GM12878 (cell line): ENCODE results near the gene BEAN1. TPM values are rescaled to one million over a fixed set of nuclear protein-coding genes. Genes with fewer than 3 reads are reported as not detected.
"Not testable (repeated sequence)": the region's sequence is repeated elsewhere in the genome, so short reads cannot be mapped to it uniquely, and the experiment has no call there.

ENCODE experiments used
- ATAC-seq: fragments of 200-7000 bp; cut with Tn5 transposase; 3 replicates; pipeline ENCODE4 v1.9.1; 2020; ENCODE audit warnings: mild to moderate bottlenecking, moderate library complexity
- BruUV-seq: library from RNA; stranded (reverse); fragments of 400-500 nt; replicated peaks from 2 replicates; lab custom pipeline; 2021; lab: Mats Ljungman, UMichigan
- CTCF ChIA-PET: fragments of 300-600 bp; sonication (Branson Sonifier 250); formaldehyde crosslinking; extraction: SDS; loops from one replicate; lab custom pipeline; 2021; ENCODE audit warnings: inconsistent platforms; lab: Yijun Ruan, JAX
- POLR2A ChIA-PET: fragments of 350-600 bp; formaldehyde crosslinking; extraction: SDS; loops from one replicate; lab custom pipeline; 2021; ENCODE audit warnings: inconsistent platforms; lab: Charles Lee
- RAD21 ChIA-PET: fragments of 300-600 bp; sonication (Branson Sonifier 250); formaldehyde crosslinking; loops from one replicate; lab custom pipeline; 2023; ENCODE audit warnings: antibody characterized with exemption; ENCODE audit not compliant: unreplicated experiment; lab: Charles Lee
- SMC1A ChIA-PET: fragments of 300-600 bp; sonication (Branson Sonifier 250); formaldehyde crosslinking; loops from one replicate; lab custom pipeline; 2023; ENCODE audit not compliant: unreplicated experiment, uncharacterized antibody; lab: Charles Lee
- DNase-seq: peaks from one replicate; pipeline ENCODE4 v3.0.0-alpha.2; 2011; ENCODE audit warnings: low read depth, low spot score
- FAIRE-seq: peaks from 3 replicates; lab custom pipeline; 2011; peaks lifted over from hg19 to GRCh38; lab: Jason Lieb, UNC
- H2AFZ ChIP-seq: 2 replicates; pipeline ENCODE4 v1.6.0; 2011; ENCODE audit warnings: low read depth, low read length, control low read depth; ENCODE audit not compliant: control insufficient read depth
- H3K27ac ChIP-seq: 2 replicates; pipeline ENCODE4 v1.5.1; 2011; ENCODE audit warnings: control low read depth; ENCODE audit not compliant: control insufficient read depth, insufficient read depth
- H3K27me3 ChIP-seq, 2 experiments: replicated peaks in 1 of 2; 2 replicates each; pipeline versions ENCODE4 v1.6.0 to v1.6.1; 2011; ENCODE audit warnings: low read length in 1 of 2; ENCODE audit not compliant: control insufficient read depth in 2 of 2, insufficient read depth in 2 of 2
- H3K36me3 ChIP-seq, 2 experiments: 2 replicates each; pipeline ENCODE4 v1.5.1; 2011; ENCODE audit warnings: low read length in 1 of 2; ENCODE audit not compliant: control insufficient read depth in 2 of 2, insufficient read depth in 2 of 2
- H3K4me1 ChIP-seq: 2 replicates; pipeline ENCODE4 v1.6.1; 2011; ENCODE audit warnings: mild to moderate bottlenecking, low read length, moderate library complexity, mixed read lengths; ENCODE audit not compliant: control insufficient read depth, insufficient read depth
- H3K4me2 ChIP-seq: 2 replicates; pipeline ENCODE4 v1.6.0; 2011; ENCODE audit warnings: control low read depth; ENCODE audit not compliant: control insufficient read depth, insufficient read depth
- H3K4me3 ChIP-seq: fragments of 200-600 bp; sonication (generic); 2 replicates; pipeline ENCODE4 v1.5.1; 2016
- H3K79me2 ChIP-seq: 2 replicates; pipeline ENCODE4 v1.6.0; 2011; ENCODE audit warnings: low read length; ENCODE audit not compliant: control insufficient read depth, insufficient read depth
- H3K9ac ChIP-seq: 2 replicates; pipeline ENCODE4 v1.8.0; 2011; ENCODE audit warnings: low read length, control low read depth, mixed read lengths; ENCODE audit not compliant: control insufficient read depth, insufficient read depth
- H3K9me3 ChIP-seq: replicated peaks from 3 replicates; pipeline ENCODE4 v1.5.1; 2011; ENCODE audit warnings: mild to moderate bottlenecking, low read length; ENCODE audit not compliant: control insufficient read depth, insufficient read depth
- H4K20me1 ChIP-seq: 2 replicates; pipeline ENCODE4 v1.6.0; 2011; ENCODE audit not compliant: control insufficient read depth, insufficient read depth
- CEBPB ChIP-seq, 2 experiments: fragments of 150-350 bp in 1 of 2; IDR thresholded peaks; 2 replicates each; pipeline ENCODE4 v1.6.1; 2012 to 2014; ENCODE audit warnings: low read depth in 2 of 2, low read length in 2 of 2, borderline replicate concordance in 1 of 2, inconsistent platforms in 1 of 2
- CHD4 ChIP-seq: fragments of 200-600 bp; sonication (generic); IDR thresholded peaks from 2 replicates; pipeline ENCODE4 v1.6.1; 2016; ENCODE audit warnings: mild to moderate bottlenecking
- MXI1 ChIP-seq: fragments of 150-350 bp; IDR thresholded peaks from 2 replicates; pipeline ENCODE4 v1.6.1; 2011; ENCODE audit warnings: low read depth, mild to moderate bottlenecking, inconsistent platforms, low read length, improper control_type of control experiment
- MYB ChIP-seq: fragments of 150-350 bp; IDR thresholded peaks from 2 replicates; pipeline ENCODE4 v1.6.1; 2014; ENCODE audit warnings: mild to moderate bottlenecking, low read depth, low read length, borderline replicate concordance
- NRF1 ChIP-seq: conservative IDR thresholded peaks from 2 replicates; pipeline ENCODE4 v1.6.1; 2011; ENCODE audit warnings: mild to moderate bottlenecking, low read depth, low read length, improper control_type of control experiment
- RELB ChIP-seq: fragments of 450-650 bp; IDR thresholded peaks from 2 replicates; pipeline ENCODE4 v1.6.1; 2017; ENCODE audit warnings: low read depth, mild to moderate bottlenecking, moderate library complexity
- TCF12 ChIP-seq: IDR thresholded peaks from 2 replicates; pipeline ENCODE4 v1.6.1; 2011; ENCODE audit warnings: low read depth, mild to moderate bottlenecking, low read length
- WRNIP1 ChIP-seq: IDR thresholded peaks from 2 replicates; pipeline ENCODE4 v1.6.1; 2011; ENCODE audit warnings: low read depth, low read length, improper control_type of control experiment, borderline replicate concordance
- WGBS: methylation state at CpG from one replicate; pipeline ENCODE4 v1.1.6; 2016; ENCODE audit warnings: low lambda C conversion rate; ENCODE audit not compliant: insufficient replicate concordance, insufficient coverage; ENCODE audit errors: missing lambda C conversion rate; 5-methylcytosine and 5-hydroxymethylcytosine counted together
- in situ Hi-C: fragments of 300-500 bp; cut with MboI; formaldehyde crosslinking; loops from 9 replicates; pipeline ENCODE4 v1.14.3; 2018; ENCODE audit warnings: mixed read lengths
- intact Hi-C: fragments of 100-400 bp; cut with micrococcal nuclease; formaldehyde crosslinking; loops from one replicate; pipeline ENCODE4 v1.14.2; 2022; ENCODE audit not compliant: unreplicated experiment
- polyA plus RNA-seq, 11 experiments: library from polyadenylated mRNA; depleted of rRNA in 4 of 11; unstranded in 6 of 11; stranded (reverse) in 5 of 11; fragments of >200 nt; fragmentation: Nextera tagmentation in 4 of 11; fragmentation: Illumina TruSeq in 1 of 11; extraction: Ambion mirVana in 4 of 11; extraction: Trizol in 1 of 11; gene quantifications; 1 replicate in 1 of 11; 2 replicates in 10 of 11; pipeline versions ENCODE4 v1.2.1 to v1.2.3, GENCODE V29; 2011 to 2016; ENCODE audit warnings: inconsistent platforms in 2 of 11, missing spikeins in 2 of 11, low read depth in 1 of 11
- total RNA-seq, 4 experiments: library from RNA; depleted of rRNA in 3 of 4; stranded (reverse); fragments of >200 nt in 3 of 4; fragmentation: Illumina TruSeq in 1 of 4; extraction: Trizol in 1 of 4; gene quantifications; 2 replicates each; pipeline versions ENCODE4 v1.2.1 to v1.2.3, GENCODE V29; 2013 to 2021
- TF ChIP-seq, protein P1 (sequence below): fragments of 450-650 bp; formaldehyde crosslinking; IDR thresholded peaks from 2 replicates; pipeline ENCODE4 v1.5.0; 2022; ENCODE audit warnings: mild to moderate bottlenecking, missing genetic modification characterization

The BEAN1 gene
- total and polyA plus RNA-seq, 10 of the 15 experiments (the other 5 are each of a cell fraction or from before 2014, with no cell fraction given), result not detected

- TF ChIP-seq CEBPB (IDR thresholded peaks at IDR 0.05; ENCODE audit: borderline replicate concordance in 1 of 2, low read depth in 2 of 2, low read length in 2 of 2) (no peak), RELB (no peak), TCF12 (no peak), MYB (no peak), NRF1 (no peak), WRNIP1 (no peak), CHD4 (no peak), MXI1 (no peak)
- TF ChIP-seq, protein P1, sequence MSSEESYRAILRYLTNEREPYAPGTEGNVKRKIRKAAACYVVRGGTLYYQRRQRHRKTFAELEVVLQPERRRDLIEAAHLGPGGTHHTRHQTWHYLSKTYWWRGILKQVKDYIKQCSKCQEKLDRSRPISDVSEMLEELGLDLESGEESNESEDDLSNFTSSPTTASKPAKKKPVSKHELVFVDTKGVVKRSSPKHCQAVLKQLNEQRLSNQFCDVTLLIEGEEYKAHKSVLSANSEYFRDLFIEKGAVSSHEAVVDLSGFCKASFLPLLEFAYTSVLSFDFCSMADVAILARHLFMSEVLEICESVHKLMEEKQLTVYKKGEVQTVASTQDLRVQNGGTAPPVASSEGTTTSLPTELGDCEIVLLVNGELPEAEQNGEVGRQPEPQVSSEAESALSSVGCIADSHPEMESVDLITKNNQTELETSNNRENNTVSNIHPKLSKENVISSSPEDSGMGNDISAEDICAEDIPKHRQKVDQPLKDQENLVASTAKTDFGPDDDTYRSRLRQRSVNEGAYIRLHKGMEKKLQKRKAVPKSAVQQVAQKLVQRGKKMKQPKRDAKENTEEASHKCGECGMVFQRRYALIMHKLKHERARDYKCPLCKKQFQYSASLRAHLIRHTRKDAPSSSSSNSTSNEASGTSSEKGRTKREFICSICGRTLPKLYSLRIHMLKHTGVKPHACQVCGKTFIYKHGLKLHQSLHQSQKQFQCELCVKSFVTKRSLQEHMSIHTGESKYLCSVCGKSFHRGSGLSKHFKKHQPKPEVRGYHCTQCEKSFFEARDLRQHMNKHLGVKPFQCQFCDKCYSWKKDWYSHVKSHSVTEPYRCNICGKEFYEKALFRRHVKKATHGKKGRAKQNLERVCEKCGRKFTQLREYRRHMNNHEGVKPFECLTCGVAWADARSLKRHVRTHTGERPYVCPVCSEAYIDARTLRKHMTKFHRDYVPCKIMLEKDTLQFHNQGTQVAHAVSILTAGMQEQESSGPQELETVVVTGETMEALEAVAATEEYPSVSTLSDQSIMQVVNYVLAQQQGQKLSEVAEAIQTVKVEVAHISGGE (CRISPR knock-in tag), result no peak
- no peak for FAIRE-seq
- BruUV-seq, result no TSS peak
- H2AFZ ChIP-seq, result no peak overlapping the region
- 49% methylated on average over 8 of the region's 8 CpGs for WGBS
- intact Hi-C loops (no loop called here), in situ Hi-C loops (no loop called here)
- H3K9me3 ChIP-seq, result no peaks in the 10 kb centered on the region
- no peak overlapping the region for H3K9ac ChIP-seq
- no peaks in the 10 kb centered on the region for H3K79me2 ChIP-seq
- ChIA-PET SMC1A (no interaction called here), RAD21 (no interaction called here), CTCF (interaction anchor here (1.1 kb wide), 1 partner anchor 227 kb away, joined by 3 read pairs; no protein-coding TSS in a partner anchor), POLR2A (interaction anchor here (0.6 kb wide), 1 partner anchor 79 kb away, joined by 3 read pairs; no protein-coding TSS in a partner anchor)
- no peak for ATAC-seq
- H3K4me3 ChIP-seq, result no peak overlapping the region
- DNase-seq, result no peak
- H4K20me1 ChIP-seq, result no peaks in the 10 kb centered on the region
- no peak overlapping the region for H3K27ac ChIP-seq
- H3K27me3 ChIP-seq, result no peaks in the 10 kb centered on the region
- H3K36me3 ChIP-seq, result no peaks in the 10 kb centered on the region; a peak in 1 of 4 replicates
- H3K4me2 ChIP-seq, result no peak overlapping the region
- peaks cover 28% of the 10 kb centered on the region for H3K4me1 ChIP-seq
These were observed 86.1 kb downstream of the BEAN1 start for GRCh38 chr16:66513111-66513723.

DNA sequence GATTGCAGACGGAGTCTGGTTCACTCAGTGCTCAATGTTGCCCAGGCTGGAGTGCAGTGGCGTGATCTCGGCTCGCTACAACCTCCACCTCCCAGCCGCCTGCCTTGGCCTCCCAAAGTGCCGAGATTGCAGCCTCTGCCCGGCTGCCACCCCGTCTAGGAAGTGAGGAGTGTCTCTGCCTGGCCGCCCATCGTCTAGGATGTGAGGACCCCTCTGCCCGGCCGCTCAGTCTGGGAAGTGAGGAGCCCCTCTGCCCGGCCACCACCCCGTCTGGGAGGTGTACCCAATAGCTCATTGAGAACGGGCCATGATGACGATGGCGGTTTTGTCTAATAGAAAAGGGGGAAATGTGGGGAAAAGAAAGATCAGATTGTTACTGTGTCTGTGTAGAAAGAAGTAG, 87.3 kb downstream of the BEAN1 start:
- 89% methylated on average over 10 of the region's 17 CpGs for WGBS
- CTCF ChIA-PET, POLR2A ChIA-PET, RAD21 ChIA-PET, H3K36me3 ChIP-seq, H3K79me2 ChIP-seq, H3K9ac ChIP-seq, H3K27me3 ChIP-seq, H3K27ac ChIP-seq, intact Hi-C loops, FAIRE-seq, BruUV-seq, H3K9me3 ChIP-seq, ATAC-seq, H3K4me2 ChIP-seq, H4K20me1 ChIP-seq, SMC1A ChIA-PET, in situ Hi-C loops, H3K4me3 ChIP-seq, DNase-seq, H2AFZ ChIP-seq: not testable (repeated sequence)
- peaks cover 27% of the 10 kb centered on the region for H3K4me1 ChIP-seq
